ENCODE measurements around the gene PACSIN3.

GRCh38 chr11:47208628-47209027 lies 22.4 kb upstream of the PACSIN3 start:
- TF ChIP-seq EZH2 (IDR thresholded peaks at IDR 0.05) = no peak
- no peak for TF ChIP-seq CTCF (IDR thresholded peaks at IDR 0.05 in 2 of 3, conservative IDR thresholded peaks at IDR 0.05 in 1 of 3; ENCODE audit: borderline replicate concordance in 1 of 3, insufficient read depth in 1 of 3, low read depth in 2 of 3, low read length in 2 of 3)
- no peak for TF ChIP-seq EZH2phosphoT487 (IDR thresholded peaks at IDR 0.05; ENCODE audit: borderline replicate concordance)
- no peak for TF ChIP-seq CEBPB (IDR thresholded peaks at IDR 0.05; ENCODE audit: low read depth)
- no peak for TF ChIP-seq POLR2AphosphoS5 (IDR thresholded peaks at IDR 0.05; ENCODE audit: low read depth, low read length)
- TF ChIP-seq CBX3 (IDR thresholded peaks at IDR 0.05; ENCODE audit: low read depth) = no peak
- no peak for TF ChIP-seq ELF1 (IDR thresholded peaks at IDR 0.05; ENCODE audit: borderline replicate concordance, low read depth)

Data from HCT116 (cell line).